Measurements from ENCODE around the gene CD200R1L. TPM values are rescaled to one million over a fixed set of nuclear protein-coding genes. Genes with fewer than 3 reads are reported as not detected.

CD200R1L gene
- total RNA-seq, 4 donors from 2014 or later: not detected

DNA sequence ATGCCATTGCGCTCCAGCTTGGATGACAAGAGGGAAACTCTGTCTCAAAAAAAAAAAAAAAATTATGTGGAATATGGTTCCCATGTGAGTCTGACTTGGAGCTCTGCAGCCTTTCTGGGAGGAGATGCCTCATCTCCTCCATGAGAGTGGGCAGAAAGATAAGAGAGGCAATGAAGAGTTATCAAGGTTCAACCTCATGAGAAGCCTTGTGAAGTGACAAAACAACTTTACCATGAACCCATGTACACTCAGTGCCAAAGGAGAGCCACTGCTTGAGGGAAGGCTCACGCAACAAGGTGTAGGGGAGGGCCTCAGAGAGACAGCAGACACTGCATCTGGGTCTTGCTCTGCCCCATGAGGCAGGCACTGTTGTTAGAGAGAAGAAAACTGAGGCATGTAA, 75.7 kb downstream of the CD200R1L start:
- H3K4me3 ChIP-seq: no peak overlapping the region
- H3K27me3 ChIP-seq: no peaks in the 10 kb centered on the region
- H3K36me3 ChIP-seq: no peaks in the 10 kb centered on the region
- no peak overlapping the region for H3K27ac ChIP-seq
- WGBS, 2 donors (ENCODE audit: low coverage in 1 of 2): 89 to 100% methylated on average over 1 to 2 of the region's 2 CpGs
- DNase-seq: no peak
- H3K4me1 ChIP-seq: peaks cover 0 to 15% (median 6%) of the 10 kb centered on the region in 4 donors
- intact Hi-C loops (cut with DNase I; ENCODE audit: low total_unique reads) (no loop called here), in situ Hi-C loops (cut with MboI; ENCODE audit: low pct_ligation_motif_present in 1 of 4, low pct_unique_long_range_greater_than_20kb in 1 of 4, low sequenced_read_pairs in 3 of 4) (no loop called here)
- H3K9me3 ChIP-seq: no peaks in the 10 kb centered on the region
- TF ChIP-seq POLR2AphosphoS5 (IDR thresholded peaks at IDR 0.05) (no peak), EP300 (IDR thresholded peaks at IDR 0.05; ENCODE audit: low read depth) (no peak), POLR2A (IDR thresholded peaks at IDR 0.05) (no peak)
- TF ChIP-seq, protein P1, sequence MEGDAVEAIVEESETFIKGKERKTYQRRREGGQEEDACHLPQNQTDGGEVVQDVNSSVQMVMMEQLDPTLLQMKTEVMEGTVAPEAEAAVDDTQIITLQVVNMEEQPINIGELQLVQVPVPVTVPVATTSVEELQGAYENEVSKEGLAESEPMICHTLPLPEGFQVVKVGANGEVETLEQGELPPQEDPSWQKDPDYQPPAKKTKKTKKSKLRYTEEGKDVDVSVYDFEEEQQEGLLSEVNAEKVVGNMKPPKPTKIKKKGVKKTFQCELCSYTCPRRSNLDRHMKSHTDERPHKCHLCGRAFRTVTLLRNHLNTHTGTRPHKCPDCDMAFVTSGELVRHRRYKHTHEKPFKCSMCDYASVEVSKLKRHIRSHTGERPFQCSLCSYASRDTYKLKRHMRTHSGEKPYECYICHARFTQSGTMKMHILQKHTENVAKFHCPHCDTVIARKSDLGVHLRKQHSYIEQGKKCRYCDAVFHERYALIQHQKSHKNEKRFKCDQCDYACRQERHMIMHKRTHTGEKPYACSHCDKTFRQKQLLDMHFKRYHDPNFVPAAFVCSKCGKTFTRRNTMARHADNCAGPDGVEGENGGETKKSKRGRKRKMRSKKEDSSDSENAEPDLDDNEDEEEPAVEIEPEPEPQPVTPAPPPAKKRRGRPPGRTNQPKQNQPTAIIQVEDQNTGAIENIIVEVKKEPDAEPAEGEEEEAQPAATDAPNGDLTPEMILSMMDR (IDR thresholded peaks at IDR 0.05): no peak

GRCh38 chr3:112770032-112770626, 76.5 kb downstream of the CD200R1L start:
- TF ChIP-seq EP300 (IDR thresholded peaks at IDR 0.05; ENCODE audit: low read depth) (no peak), POLR2A (IDR thresholded peaks at IDR 0.05) (no peak), POLR2AphosphoS5 (IDR thresholded peaks at IDR 0.05) (no peak)
- TF ChIP-seq, protein P1 (IDR thresholded peaks at IDR 0.05): no peak
- H3K4me1 ChIP-seq: peaks cover 0 to 13% (median 6%) of the 10 kb centered on the region in 4 donors
- no peak overlapping the region for H3K4me3 ChIP-seq
- WGBS, 2 donors (ENCODE audit: low coverage in 1 of 2): 60 to 78% methylated on average over 1 to 3 of the region's 3 CpGs
- no peak overlapping the region for H3K27ac ChIP-seq
- no peaks in the 10 kb centered on the region for H3K9me3 ChIP-seq
- H3K36me3 ChIP-seq: no peaks in the 10 kb centered on the region
- in situ Hi-C loops (cut with MboI; ENCODE audit: low pct_ligation_motif_present in 1 of 4, low pct_unique_long_range_greater_than_20kb in 1 of 4, low sequenced_read_pairs in 3 of 4): no loop called here
- intact Hi-C loops (cut with DNase I; ENCODE audit: low total_unique reads): no loop called here
- DNase-seq: no peak
- no peaks in the 10 kb centered on the region for H3K27me3 ChIP-seq

DNA sequence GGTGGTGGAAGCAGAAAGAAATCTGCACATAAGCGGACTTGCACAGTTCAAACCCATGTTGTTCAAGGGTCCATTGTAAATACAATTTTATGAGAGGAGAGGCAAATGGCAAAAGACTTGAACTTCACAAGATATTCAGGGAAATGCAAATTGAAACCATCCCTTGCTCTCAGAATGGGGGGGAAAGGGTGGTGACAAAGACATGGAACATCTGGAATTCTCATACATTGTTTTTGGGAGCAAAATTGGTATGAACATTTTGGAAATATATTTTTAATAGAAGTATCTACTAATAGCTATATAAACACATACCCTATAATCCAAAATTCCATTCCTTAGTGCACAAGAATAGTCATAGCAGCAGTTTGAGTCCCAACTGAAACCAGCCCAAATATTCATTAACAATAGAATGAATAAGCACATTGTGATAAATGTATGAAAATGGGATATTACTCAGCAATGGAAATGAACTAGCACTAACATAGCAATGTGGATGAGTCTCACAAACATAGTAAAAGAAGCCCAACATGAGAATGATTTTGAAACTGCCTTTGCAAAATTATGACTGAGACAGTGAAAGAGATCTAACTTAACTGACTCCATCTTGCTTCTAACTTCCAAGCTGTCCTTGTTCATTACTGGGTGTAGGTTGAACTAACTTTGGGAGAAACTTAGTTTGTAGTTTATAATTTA, 77.2 kb downstream of the CD200R1L start:
- Histone ChIP-seq H3K27me3 (no peaks in the 10 kb centered on the region), H3K9me3 (no peaks in the 10 kb centered on the region), H3K4me1 (peaks cover 0 to 9% (median 4%) of the 10 kb centered on the region in 4 donors), H3K27ac (no peak overlapping the region), H3K4me3 (no peak overlapping the region), H3K36me3 (no peaks in the 10 kb centered on the region)
- no peak for DNase-seq
- no peak for TF ChIP-seq POLR2AphosphoS5 (IDR thresholded peaks at IDR 0.05)
- TF ChIP-seq, protein P1 (IDR thresholded peaks at IDR 0.05): no peak
- no peak for TF ChIP-seq POLR2A (IDR thresholded peaks at IDR 0.05)
- TF ChIP-seq EP300 (IDR thresholded peaks at IDR 0.05; ENCODE audit: low read depth): no peak
- in situ Hi-C loops (cut with MboI; ENCODE audit: low pct_ligation_motif_present in 1 of 4, low pct_unique_long_range_greater_than_20kb in 1 of 4, low sequenced_read_pairs in 3 of 4): no loop called here
- intact Hi-C loops (cut with DNase I; ENCODE audit: low total_unique reads): no loop called here
- 64 to 78% methylated on average over 1 of the region's 1 CpG for WGBS, 2 donors (ENCODE audit: low coverage in 1 of 2)

DNA sequence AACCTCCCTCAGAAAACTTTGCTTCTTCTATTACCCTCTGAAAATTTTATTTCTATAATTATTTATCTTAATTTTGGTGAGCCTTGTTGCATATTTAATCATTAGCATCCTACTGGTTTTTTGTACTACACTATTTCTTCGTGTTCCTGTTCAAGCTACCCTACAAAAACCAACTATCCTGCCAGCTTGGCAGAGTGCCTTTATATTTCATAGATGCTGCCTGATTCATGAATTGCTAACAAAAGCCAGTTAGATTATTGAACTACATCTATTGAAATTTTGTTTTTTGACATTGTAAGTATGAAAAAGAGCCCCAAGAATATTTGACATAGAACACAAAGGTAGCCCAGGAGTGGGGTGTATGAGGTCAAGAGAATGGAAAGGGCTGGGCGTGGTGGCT, 78.9 kb downstream of the CD200R1L start:
- TF ChIP-seq EP300 (IDR thresholded peaks at IDR 0.05; ENCODE audit: low read depth) (no peak), POLR2A (IDR thresholded peaks at IDR 0.05) (no peak), POLR2AphosphoS5 (IDR thresholded peaks at IDR 0.05) (no peak)
- TF ChIP-seq, protein P1 (IDR thresholded peaks at IDR 0.05): no peak
- Histone ChIP-seq H3K36me3 (no peaks in the 10 kb centered on the region), H3K4me3 (no peak overlapping the region), H3K27me3 (no peaks in the 10 kb centered on the region), H3K9me3 (no peaks in the 10 kb centered on the region), H3K27ac (no peak overlapping the region), H3K4me1 (no peaks in the 10 kb centered on the region)
- in situ Hi-C loops (cut with MboI; ENCODE audit: low pct_ligation_motif_present in 1 of 4, low pct_unique_long_range_greater_than_20kb in 1 of 4, low sequenced_read_pairs in 3 of 4): no loop called here
- no peak for DNase-seq
- intact Hi-C loops (cut with DNase I; ENCODE audit: low total_unique reads): no loop called here
- 80% methylated on average over 1 to 2 of the region's 2 CpGs for WGBS, 2 donors (ENCODE audit: low coverage in 1 of 2)

Measured in transverse colon (tissue), 4 donors.